ENCODE data around the gene DNHD1. TPM values are rescaled to one million over a fixed set of nuclear protein-coding genes. Genes with fewer than 3 reads are reported as not detected.

Gene DNHD1
- total RNA-seq, 5 donors from 2014 or later (not counting 1 experiment from before 2014, with no cell fraction given), result 44.1 to 52.0 (median 47.8) TPM

DNA sequence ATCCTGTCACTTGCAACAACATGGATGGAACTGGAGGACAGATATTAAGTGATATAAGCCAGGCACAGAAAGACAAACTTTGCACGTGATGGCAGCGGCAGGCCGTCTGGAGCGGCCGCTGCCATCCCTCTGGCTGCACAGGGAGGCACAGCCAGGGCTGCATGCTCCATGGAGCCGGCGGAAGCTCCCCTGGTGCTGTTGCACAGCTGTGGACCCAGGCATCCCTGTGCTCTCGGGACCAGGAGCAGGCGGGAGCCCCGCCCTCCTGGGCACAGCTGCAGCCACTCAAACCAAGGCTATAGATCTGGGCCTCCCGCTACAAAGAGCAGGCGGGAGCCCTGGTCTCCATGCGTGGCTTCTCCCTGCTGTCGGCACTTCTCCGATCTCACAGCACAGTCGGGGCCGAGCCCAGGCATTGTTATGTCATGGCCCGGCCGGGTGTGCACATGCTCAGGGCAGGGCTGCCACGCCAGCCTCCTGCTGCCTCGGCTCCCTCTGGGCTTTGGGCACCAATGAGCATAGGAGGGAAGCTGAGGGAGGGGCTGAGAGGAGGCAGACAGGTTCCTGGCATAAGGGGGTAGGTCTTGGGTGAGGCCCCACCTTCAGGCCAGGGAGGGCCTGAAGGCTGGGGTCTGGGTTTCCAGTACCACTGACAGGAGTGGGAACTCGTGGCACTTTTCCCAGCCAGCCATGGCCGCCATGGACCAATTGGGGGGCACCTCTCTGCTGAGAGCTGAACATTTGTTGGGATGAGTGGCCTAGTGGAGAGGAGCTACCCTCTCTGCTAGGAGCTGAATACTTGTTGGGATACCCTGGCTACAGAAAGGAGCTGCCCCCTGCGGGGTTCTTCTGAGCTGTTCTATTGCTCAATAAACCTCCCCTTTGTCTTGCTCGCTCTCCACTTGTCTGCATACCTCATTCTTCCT, 89.6 kb downstream of the DNHD1 start:
- H3K27ac ChIP-seq (ENCODE audit: low read length), result no peak overlapping the region
- 97% methylated on average over 24 of the region's 25 CpGs for WGBS (ENCODE audit: insufficient coverage)
- no peaks in the 10 kb centered on the region for H3K4me1 Mint-ChIP-seq
- CTCF ChIA-PET, result interaction anchor here in 1 of 2 donors (0.8 kb wide), 1 partner anchor 8 kb away, joined by 3 read pairs; no protein-coding TSS in a partner anchor
- no peak overlapping the region for H3K4me3 Mint-ChIP-seq
- DNase-seq (no peak), ATAC-seq (replicated peaks in 1 of 4) (no peak)
- H3K9me3 Mint-ChIP-seq, result peaks cover 0 to 29% (median 20%) of the 10 kb centered on the region in 3 donors
- POLR2A ChIA-PET, result no interaction called here
- H3K4me3 ChIP-seq (ENCODE audit: control insufficient read depth in 1 of 2, extremely low read depth in 1 of 2, low read length in 1 of 2), result no peak overlapping the region
- H3K27me3 ChIP-seq (replicated peaks in 1 of 2; ENCODE audit: control insufficient read depth in 2 of 2, extremely low read depth in 1 of 2, insufficient read depth in 2 of 2, low read length in 1 of 2), result no peaks in the 10 kb centered on the region
- no peaks in the 10 kb centered on the region for H3K27me3 Mint-ChIP-seq
- no peaks in the 10 kb centered on the region for H3K4me1 ChIP-seq (ENCODE audit: control insufficient read depth in 1 of 2, extremely low read depth in 1 of 2, insufficient read depth in 2 of 2, low read length in 2 of 2)
- H3K27ac Mint-ChIP-seq, result no peak overlapping the region
- peaks cover 2 to 4% of the 10 kb centered on the region in 2 donors for H3K36me3 ChIP-seq (ENCODE audit: control insufficient read depth in 2 of 2, extremely low read depth in 1 of 2, insufficient read depth in 1 of 2, low read length in 1 of 2)
- H3K9me3 ChIP-seq, result peaks cover 7% of the 10 kb centered on the region
- peaks cover 41% of the 10 kb centered on the region for H3K36me3 Mint-ChIP-seq

DNA sequence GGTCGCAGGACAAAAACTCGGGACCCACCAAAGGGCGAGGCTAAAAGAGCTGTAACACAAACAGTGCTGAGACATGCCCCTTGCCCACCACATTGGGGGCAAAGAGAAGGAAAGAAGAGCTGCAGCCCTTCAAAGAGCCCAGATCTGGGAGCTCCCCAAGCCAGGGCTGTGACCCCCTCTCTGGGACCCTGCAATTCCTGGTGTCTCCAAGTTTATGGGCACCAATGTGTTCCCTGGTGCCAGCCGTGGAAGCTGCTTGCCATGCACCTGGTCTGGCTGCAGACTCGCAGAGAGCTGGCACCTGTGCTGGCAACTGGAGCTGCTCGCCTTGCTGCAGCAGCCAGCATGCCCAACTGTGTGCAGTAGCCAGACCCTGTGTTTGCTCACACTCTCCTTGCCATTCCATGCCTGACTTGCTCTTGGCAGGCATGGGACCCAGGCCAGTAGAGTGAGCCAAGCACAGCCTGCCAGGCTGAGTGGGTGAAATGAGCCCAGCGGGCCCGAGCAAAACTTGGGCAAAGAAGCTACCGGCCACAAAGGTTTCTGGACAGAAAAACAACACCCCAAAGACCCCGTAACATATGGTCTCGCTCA, 90.4 kb downstream of the DNHD1 start:
- POLR2A ChIA-PET, result no interaction called here

GRCh38 chr11:6588018-6588417, 90.9 kb downstream of the DNHD1 start:
- WGBS (ENCODE audit: insufficient coverage), result no CpG with 5 or more reads among the region's 1 CpG
- peaks cover 34% of the 10 kb centered on the region for H3K36me3 Mint-ChIP-seq
- peaks cover 11 to 14% of the 10 kb centered on the region in 2 donors for H3K36me3 ChIP-seq (ENCODE audit: control insufficient read depth in 2 of 2, extremely low read depth in 1 of 2, insufficient read depth in 1 of 2, low read length in 1 of 2)
- H3K27ac ChIP-seq (ENCODE audit: low read length), result no peak overlapping the region
- ChIA-PET CTCF (no interaction called here), POLR2A (no interaction called here)
- H3K27me3 Mint-ChIP-seq, result no peaks in the 10 kb centered on the region
- DNase-seq (no peak), ATAC-seq (replicated peaks in 1 of 4) (no peak)
- no peaks in the 10 kb centered on the region for H3K4me1 ChIP-seq (ENCODE audit: control insufficient read depth in 1 of 2, extremely low read depth in 1 of 2, insufficient read depth in 2 of 2, low read length in 2 of 2)
- H3K9me3 ChIP-seq, result peaks cover 7% of the 10 kb centered on the region
- peaks cover 0 to 2% (median 0%) of the 10 kb centered on the region in 3 donors for H3K4me1 Mint-ChIP-seq
- H3K4me3 ChIP-seq (ENCODE audit: control insufficient read depth in 1 of 2, extremely low read depth in 1 of 2, low read length in 1 of 2), result no peak overlapping the region
- H3K27me3 ChIP-seq (replicated peaks in 1 of 2; ENCODE audit: control insufficient read depth in 2 of 2, extremely low read depth in 1 of 2, insufficient read depth in 2 of 2, low read length in 1 of 2), result no peaks in the 10 kb centered on the region
- H3K9me3 Mint-ChIP-seq, result peaks cover 0 to 20% (median 18%) of the 10 kb centered on the region in 3 donors
- no peak overlapping the region for H3K27ac Mint-ChIP-seq
- no peak overlapping the region for H3K4me3 Mint-ChIP-seq

More for the DNA sequence above, 90.4 kb downstream of the DNHD1 start:
- DNase-seq, result no peak
- Mint-ChIP-seq H3K9me3 (peaks cover 0 to 24% (median 20%) of the 10 kb centered on the region in 3 donors), H3K27me3 (no peaks in the 10 kb centered on the region), H3K27ac (no peak overlapping the region), H3K4me3 (no peak overlapping the region), H3K36me3 (peaks cover 39% of the 10 kb centered on the region), H3K4me1 (peaks cover 0 to 2% (median 0%) of the 10 kb centered on the region in 3 donors)
- WGBS (ENCODE audit: insufficient coverage), result 98% methylated on average over 4 of the region's 11 CpGs
- no peak for ATAC-seq (replicated peaks in 1 of 4)
- Histone ChIP-seq H3K4me1 (ENCODE audit: control insufficient read depth in 1 of 2, extremely low read depth in 1 of 2, insufficient read depth in 2 of 2, low read length in 2 of 2) (no peaks in the 10 kb centered on the region), H3K4me3 (ENCODE audit: control insufficient read depth in 1 of 2, extremely low read depth in 1 of 2, low read length in 1 of 2) (no peak overlapping the region), H3K27ac (ENCODE audit: low read length) (no peak overlapping the region), H3K9me3 (peaks cover 7% of the 10 kb centered on the region), H3K27me3 (replicated peaks in 1 of 2; ENCODE audit: control insufficient read depth in 2 of 2, extremely low read depth in 1 of 2, insufficient read depth in 2 of 2, low read length in 1 of 2) (no peaks in the 10 kb centered on the region), H3K36me3 (ENCODE audit: control insufficient read depth in 2 of 2, extremely low read depth in 1 of 2, insufficient read depth in 1 of 2, low read length in 1 of 2) (peaks cover 9 to 10% of the 10 kb centered on the region in 2 donors)
- CTCF ChIA-PET, result interaction anchor here in 1 of 2 donors (0.5 to 0.8 kb wide), 2 partner anchors 9 to 115 kb away, joined by 3 to 4 read pairs; no protein-coding TSS in a partner anchor

GRCh38 chr11:6594142-6594768, 97.2 kb downstream of the DNHD1 start:
- CTCF ChIA-PET, result no interaction called here
- 96% methylated on average over 3 of the region's 3 CpGs for WGBS (ENCODE audit: insufficient coverage)
- Mint-ChIP-seq H3K36me3 (peaks cover 46% of the 10 kb centered on the region), H3K4me1 (peaks cover 24 to 40% (median 35%) of the 10 kb centered on the region in 3 donors), H3K27ac (peak overlapping the region; percentile 7 to 23), H3K27me3 (no peaks in the 10 kb centered on the region), H3K4me3 (peak overlapping the region in 1 of 3 donors; percentile 23), H3K9me3 (no peaks in the 10 kb centered on the region)
- Histone ChIP-seq H3K4me3 (ENCODE audit: control insufficient read depth in 1 of 2, extremely low read depth in 1 of 2, low read length in 1 of 2) (no peak overlapping the region), H3K4me1 (ENCODE audit: control insufficient read depth in 1 of 2, extremely low read depth in 1 of 2, insufficient read depth in 2 of 2, low read length in 2 of 2) (peaks cover 0 to 5% of the 10 kb centered on the region in 2 experiments), H3K27me3 (replicated peaks in 1 of 2; ENCODE audit: control insufficient read depth in 2 of 2, extremely low read depth in 1 of 2, insufficient read depth in 2 of 2, low read length in 1 of 2) (no peaks in the 10 kb centered on the region), H3K36me3 (ENCODE audit: control insufficient read depth in 2 of 2, extremely low read depth in 1 of 2, insufficient read depth in 1 of 2, low read length in 1 of 2) (peaks cover 19 to 59% of the 10 kb centered on the region in 2 donors), H3K9me3 (no peaks in the 10 kb centered on the region), H3K27ac (ENCODE audit: low read length) (no peak overlapping the region)
- ATAC-seq (replicated peaks in 1 of 4) (no peak), DNase-seq (no peak)
- POLR2A ChIA-PET, result interaction anchor here in 1 of 2 donors (0.6 kb wide), 1 partner anchor 139 kb away, joined by 3 read pairs; no protein-coding TSS in a partner anchor

DNA sequence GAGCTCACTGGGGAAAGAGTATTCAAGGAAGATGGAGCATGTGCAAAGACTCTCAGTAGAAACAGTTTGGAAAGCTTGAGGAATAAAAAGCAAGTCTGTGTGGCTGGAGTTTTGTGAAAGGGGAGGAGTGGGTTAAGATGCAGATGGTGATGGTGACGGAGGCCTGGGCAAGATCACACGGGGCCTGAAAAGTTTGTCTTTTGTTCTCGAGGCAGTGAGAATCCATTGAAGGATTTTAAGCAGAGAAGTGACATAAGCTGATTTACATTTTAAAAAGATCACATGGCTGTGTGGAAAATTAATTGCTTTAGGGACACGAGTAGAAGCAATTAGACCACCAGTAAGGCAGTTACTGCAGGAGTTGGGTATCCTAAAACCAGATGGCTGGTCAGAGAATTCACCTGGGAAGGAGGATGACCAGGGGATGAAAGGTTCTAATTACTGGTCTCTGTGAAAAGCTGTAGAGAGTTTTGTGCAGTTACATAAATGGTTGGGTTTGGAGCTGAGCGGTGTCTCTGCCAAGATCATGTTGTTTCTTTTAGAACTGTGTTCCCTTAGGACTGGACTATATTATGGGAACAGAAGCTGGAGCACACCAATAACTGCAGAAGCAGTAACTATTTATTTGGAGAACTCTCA, 99.3 kb downstream of the DNHD1 start:
- H3K36me3 ChIP-seq (ENCODE audit: control insufficient read depth in 2 of 2, extremely low read depth in 1 of 2, insufficient read depth in 1 of 2, low read length in 1 of 2), result peaks cover 19 to 80% of the 10 kb centered on the region in 2 donors
- H3K4me1 Mint-ChIP-seq, result peaks cover 30 to 45% (median 40%) of the 10 kb centered on the region in 3 donors
- no peaks in the 10 kb centered on the region for H3K9me3 Mint-ChIP-seq
- peaks cover 5 to 11% of the 10 kb centered on the region in 2 experiments for H3K4me1 ChIP-seq (ENCODE audit: control insufficient read depth in 1 of 2, extremely low read depth in 1 of 2, insufficient read depth in 2 of 2, low read length in 2 of 2)
- ChIA-PET CTCF (interaction anchor here in 1 of 2 donors (0.9 kb wide), 1 partner anchor 141 kb away, joined by 3 read pairs; no protein-coding TSS in a partner anchor), POLR2A (interaction anchor here in 1 of 2 donors (0.7 to 0.8 kb wide), 2 partner anchors 65 to 106 kb away, joined by 3 read pairs; no protein-coding TSS in a partner anchor)
- no peak overlapping the region for H3K4me3 ChIP-seq (ENCODE audit: control insufficient read depth in 1 of 2, extremely low read depth in 1 of 2, low read length in 1 of 2)
- no peaks in the 10 kb centered on the region for H3K9me3 ChIP-seq
- DNase-seq (no peak), ATAC-seq (replicated peaks in 1 of 4) (no peak)
- peaks cover 52% of the 10 kb centered on the region for H3K36me3 Mint-ChIP-seq
- 97% methylated on average over 5 of the region's 5 CpGs for WGBS (ENCODE audit: insufficient coverage)
- H3K27me3 Mint-ChIP-seq, result no peaks in the 10 kb centered on the region
- no peaks in the 10 kb centered on the region for H3K27me3 ChIP-seq (replicated peaks in 1 of 2; ENCODE audit: control insufficient read depth in 2 of 2, extremely low read depth in 1 of 2, insufficient read depth in 2 of 2, low read length in 1 of 2)
- no peak overlapping the region for H3K4me3 Mint-ChIP-seq
- no peak overlapping the region for H3K27ac Mint-ChIP-seq
- H3K27ac ChIP-seq (ENCODE audit: low read length), result no peak overlapping the region
